HT-29 (cell line): ENCODE data around the gene DISC1. TPM values are rescaled to one million over a fixed set of nuclear protein-coding genes. Genes with fewer than 3 reads are reported as not detected.
"Not testable (repeated sequence)": the region's sequence is repeated elsewhere in the genome, so short reads cannot be mapped to it uniquely, and the experiment has no call there.

Experiments used
- DNase-seq: peaks from one replicate; pipeline ENCODE4 v3.0.0-alpha.2; 2015; ENCODE audit warnings: low spot score
- total RNA-seq: library from RNA; depleted of rRNA; stranded (reverse); fragments of >200 nt; shearing (Covaris generic); gene quantifications from 2 replicates; pipeline ENCODE4 v1.2.3, GENCODE V29; 2014

DISC1 gene
- total RNA-seq, 1 experiment from 2014 or later = 0.33 TPM

GRCh38 chr1:231885209-231885854 is 258.7 kb downstream of the DISC1 start:
- no peak for DNase-seq

DNA sequence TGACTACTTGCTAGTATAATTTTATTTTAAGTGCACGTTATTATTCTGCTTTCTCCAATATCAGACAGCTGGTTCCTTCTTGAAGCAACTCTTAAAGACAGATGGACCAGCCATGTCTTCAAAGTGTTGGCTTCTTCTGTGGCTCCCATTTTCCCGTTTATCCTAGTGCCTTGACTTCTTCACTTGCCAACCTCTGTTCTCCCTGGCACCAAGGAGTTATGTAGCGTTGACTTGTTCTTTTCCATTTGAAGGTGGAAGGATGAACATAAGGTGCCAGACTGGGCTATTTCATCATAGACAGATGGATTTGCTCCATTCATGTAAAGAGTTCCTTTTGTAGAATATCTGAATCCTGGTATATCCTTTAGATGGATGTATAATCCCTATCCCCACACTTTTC is 260.6 kb downstream of the DISC1 start:
- no peak for DNase-seq

DNA sequence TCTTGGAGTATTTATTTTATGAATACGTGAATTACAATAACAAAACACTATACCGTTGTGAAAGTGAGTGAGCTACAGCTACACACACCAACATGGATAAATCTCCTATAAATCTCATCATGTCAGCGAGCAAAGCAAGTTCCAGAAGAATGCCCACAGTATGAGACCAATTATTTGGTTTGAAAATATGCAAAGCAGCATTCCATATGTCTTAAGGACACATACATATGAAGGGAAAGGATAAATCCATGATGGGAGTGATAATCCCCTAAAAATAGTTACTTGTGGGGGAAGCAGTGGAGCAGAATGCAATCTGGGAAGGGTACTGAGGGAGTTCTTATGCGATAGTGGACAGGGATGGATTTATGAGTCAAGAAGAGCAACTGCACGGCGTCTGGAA is 261.3 kb downstream of the DISC1 start:
- no peak for DNase-seq

- no peak for DNase-seq
Observed at GRCh38 chr1:231890791-231891190, 264.2 kb downstream of the DISC1 start.

DNA sequence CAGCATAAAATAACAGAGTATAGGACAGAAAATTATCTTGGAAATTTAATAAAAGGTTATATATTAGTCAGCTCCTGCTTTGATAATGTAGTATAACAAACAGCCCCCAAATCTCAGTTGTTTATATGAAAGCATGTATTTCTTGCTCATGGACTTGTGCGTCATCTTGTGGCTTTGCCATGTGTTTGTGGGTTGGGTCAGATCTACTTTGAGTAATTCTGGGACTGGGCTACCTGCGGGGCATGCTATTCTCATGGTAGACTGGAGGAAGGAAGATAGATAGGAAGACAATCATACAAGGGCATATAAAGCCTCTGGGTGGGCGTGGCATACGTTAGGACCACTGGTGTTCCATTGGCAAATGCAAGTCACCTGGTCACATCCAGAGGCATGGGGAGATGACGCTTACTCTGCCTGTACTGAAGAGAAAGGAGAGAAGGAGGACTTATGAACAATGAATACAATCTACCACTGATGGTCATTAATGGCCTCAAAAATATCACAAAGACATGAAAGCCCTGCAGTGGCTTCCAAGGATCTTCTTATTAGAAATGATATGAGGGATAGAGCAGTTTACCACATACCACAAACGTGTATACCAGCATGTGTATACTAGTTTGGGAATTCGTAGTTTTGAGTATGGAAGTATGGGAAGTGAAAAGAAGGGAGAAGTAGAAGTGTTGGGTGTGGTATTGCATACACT is 267.0 kb downstream of the DISC1 start:
- no peak for DNase-seq

DNA sequence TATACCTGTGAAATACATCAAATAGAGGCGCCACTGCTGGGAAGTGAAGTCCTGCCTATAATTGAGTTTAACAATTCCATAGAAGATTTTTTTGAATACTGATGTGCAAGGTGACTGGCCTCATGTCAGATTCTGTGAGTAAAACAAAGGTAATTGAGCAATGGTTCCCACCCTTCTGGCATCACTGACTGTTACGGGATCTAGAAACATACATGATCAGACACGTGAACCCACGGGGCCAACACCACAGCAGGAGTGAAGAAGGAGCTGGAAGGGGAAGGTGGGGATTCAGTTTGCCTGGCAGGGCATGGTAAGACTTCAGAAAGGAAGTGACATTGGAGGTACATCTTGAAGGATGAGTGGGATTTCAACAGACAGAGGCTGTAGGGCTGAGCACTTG is 270.2 kb downstream of the DISC1 start:
- no peak for DNase-seq

- no peak for DNase-seq
Observed at GRCh38 chr1:231899046-231899445, 272.5 kb downstream of the DISC1 start.

DNA sequence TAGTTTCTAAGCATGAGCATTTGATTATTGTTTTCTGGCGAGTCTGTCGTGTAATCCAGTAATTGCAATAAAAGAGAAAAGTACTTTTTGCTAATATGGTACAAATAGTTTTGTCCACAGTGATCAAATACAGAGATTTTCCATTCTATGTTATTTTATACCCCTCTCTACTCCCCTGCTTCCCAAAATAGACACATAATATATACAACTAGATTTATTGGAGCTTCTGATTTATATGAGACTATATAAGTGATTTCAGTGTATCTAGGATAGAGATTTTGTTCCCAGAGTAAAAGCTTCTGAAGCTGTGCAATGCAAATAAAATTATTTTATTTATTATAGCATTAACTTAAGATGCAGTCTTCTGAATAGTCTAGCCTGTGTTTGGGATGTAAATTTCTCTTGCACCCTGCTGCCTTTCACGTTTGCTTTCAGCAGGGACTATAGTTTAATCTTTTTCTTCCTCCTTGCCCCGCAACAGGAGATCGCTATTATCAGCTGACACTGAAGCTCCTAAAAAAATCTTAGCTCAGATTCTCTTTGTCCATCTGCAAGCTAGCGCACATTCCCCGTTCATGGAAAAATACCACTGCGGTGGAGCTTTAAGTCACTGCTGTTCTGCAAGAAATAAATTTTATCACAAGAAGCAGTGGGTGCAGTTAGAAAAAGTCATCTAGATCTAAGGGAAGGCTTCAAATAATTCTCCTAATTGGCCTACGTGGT is 273.3 kb downstream of the DISC1 start:
- no peak for DNase-seq

GRCh38 chr1:231903586-231904081 is 277.0 kb downstream of the DISC1 start:
- DNase-seq = no peak

DNA sequence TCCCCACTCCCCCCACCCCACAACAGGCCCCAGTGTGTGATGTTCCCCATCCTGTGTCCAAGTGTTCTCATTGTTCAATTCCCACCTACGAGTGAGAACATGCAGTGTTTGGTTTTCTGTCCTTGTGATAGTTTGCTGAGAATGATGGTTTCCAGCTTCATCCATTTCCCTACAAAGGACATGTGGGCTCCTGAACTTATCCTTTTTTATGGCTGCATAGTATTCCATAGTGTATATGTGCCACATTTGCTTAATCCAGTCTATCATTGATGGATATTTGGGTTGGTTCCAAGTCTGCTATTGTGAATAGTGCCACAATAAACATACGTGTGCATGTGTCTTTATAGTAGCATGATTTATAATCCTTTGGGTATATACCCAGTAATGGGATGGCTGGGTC is 280.7 kb downstream of the DISC1 start:
- not testable (repeated sequence) for DNase-seq

- DNase-seq = no peak
Observed at GRCh38 chr1:231913493-231913892, 286.9 kb downstream of the DISC1 start.

DNA sequence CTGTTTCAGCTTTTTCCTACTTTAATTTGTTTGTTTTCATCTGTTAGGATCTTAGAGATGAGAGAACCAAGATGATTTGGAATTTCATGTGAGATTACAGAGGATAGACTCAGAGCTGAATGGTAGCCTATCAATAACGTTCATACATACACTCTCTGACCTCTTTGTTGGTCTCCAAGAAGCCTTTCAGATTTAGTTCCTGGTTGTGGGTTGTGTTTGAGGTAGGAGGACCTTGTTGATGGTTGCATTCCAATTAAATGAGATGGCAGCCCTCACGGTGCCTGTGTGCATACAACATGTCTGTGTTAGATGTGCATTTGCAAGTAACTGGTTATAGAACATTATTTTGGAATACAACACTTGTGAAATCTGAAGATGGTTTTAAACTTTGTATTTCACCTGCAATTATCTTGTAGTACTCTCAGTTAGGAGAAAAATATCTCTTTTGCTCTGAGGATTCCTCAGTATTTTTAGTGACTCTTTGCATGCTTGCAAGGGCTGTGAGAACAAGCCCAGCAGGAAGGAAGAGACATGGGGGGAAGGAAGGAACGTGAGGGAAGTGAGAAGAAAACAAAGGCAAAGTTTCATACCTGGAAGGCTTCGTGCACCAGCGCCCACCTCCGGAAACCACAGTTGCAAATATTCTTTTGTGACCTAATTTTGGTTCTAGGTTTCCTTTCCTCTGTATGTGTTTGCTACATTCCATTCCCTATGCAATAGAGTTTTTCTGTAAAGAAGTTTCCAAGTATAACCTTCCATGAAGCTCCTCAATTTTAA is 291.8 kb downstream of the DISC1 start:
- no peak for DNase-seq

GRCh38 chr1:231919239-231919885 is 292.8 kb downstream of the DISC1 start:
- DNase-seq = no peak

DNA sequence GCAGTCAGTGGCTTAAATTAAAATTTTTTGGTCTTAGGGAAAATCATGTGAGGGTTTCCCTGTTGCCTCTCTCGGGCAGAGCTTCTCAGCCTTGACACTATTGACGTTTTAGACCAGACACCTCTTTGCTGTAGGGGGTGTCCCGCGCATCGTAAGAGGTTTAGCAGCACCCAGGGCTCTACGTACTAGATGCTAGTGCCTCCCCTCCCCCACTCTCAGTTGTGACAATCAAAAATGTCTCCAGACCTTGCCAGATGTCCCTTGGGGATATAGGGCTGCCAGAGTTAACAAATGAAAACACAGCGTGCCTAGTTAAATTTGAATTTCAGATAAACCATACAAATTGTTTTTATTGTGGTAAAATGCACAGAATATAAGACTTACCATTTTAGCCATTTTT is 293.3 kb downstream of the DISC1 start:
- no peak for DNase-seq

- DNase-seq = no peak
Observed at GRCh38 chr1:231921646-231922345, 295.2 kb downstream of the DISC1 start.

- no peak for DNase-seq
Observed at GRCh38 chr1:231923491-231924041, 297.0 kb downstream of the DISC1 start.

DNA sequence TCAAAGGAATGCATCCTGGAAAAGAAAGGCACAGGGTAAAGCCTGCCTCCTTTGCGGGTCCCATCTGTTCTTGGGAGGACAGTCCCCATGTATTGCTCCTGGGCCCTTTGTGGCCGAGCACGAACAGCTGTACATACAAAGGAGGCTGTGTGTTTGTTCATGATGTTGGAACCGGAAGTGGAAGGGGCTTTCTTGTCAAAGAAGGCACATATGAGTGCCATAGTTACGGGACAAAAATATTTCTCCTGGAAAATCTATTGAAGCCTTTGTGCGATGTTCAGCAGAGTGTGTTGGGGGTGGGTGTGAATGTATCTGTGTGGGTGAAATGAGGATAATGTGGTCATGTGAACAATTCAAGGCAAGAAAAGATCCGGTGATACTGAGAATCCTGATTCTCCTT is 297.6 kb downstream of the DISC1 start:
- DNase-seq = no peak

- DNase-seq = no peak
Observed at GRCh38 chr1:231925864-231926263, 299.3 kb downstream of the DISC1 start.

DNA sequence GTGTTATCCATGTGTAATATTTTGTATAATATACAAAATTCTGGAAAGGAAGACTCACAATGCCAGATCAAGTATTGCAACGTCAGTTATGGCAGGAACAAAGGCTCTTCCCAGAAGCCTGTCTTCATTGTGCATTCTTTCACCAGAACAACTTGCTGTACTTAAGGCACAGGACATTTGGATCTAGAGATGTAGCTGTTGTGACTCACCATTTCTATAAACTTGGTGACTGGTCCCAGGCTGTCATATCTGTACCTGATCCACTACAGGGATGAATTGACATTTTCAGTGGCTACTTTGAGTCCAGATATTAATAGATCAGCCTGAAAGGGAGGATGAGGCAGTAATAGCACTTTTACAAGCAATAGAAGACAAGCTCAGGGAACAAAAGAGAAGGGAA is 299.8 kb downstream of the DISC1 start:
- no peak for DNase-seq

GRCh38 chr1:231926933-231927332 is 300.3 kb downstream of the DISC1 start:
- DNase-seq = no peak
